MCF 10A (cell line): ENCODE data around the gene BMP2K. TPM values are rescaled to one million over a fixed set of nuclear protein-coding genes. Genes with fewer than 3 reads are reported as not detected.

ENCODE experiments used
- BruUV-seq: library from RNA; stranded (reverse); fragments of 400-500 nt; replicated peaks from 2 replicates; lab custom pipeline; 2021; lab: Mats Ljungman, UMichigan
- CTCF ChIA-PET: fragments of 300-600 bp; sonication (Branson Sonifier 250); formaldehyde crosslinking; extraction: SDS; loops from one replicate; lab custom pipeline; 2021; ENCODE audit warnings: antibody characterized with exemption, inconsistent platforms; lab: Yijun Ruan, JAX
- POLR2A ChIA-PET: fragments of 300-600, 350-650 bp; sonication (Branson Sonifier 250); formaldehyde crosslinking; extraction: SDS; loops from one replicate; lab custom pipeline; 2020; ENCODE audit warnings: antibody characterized with exemption, inconsistent platforms; lab: Yijun Ruan, JAX
- DNase-seq: peaks from one replicate; pipeline ENCODE4 v3.0.0-alpha.2; 2018; ENCODE audit not compliant: unreplicated experiment
- H3K27ac Mint-ChIP-seq: one replicate; pipeline ENCODE4 v1.8.0; 2022; ENCODE audit warnings: mild to moderate bottlenecking, low read depth, mixed read lengths; ENCODE audit not compliant: unreplicated experiment
- H3K27me3 Mint-ChIP-seq: one replicate; pipeline ENCODE4 v1.8.0; 2022; ENCODE audit warnings: mixed read lengths; ENCODE audit not compliant: insufficient read depth, unreplicated experiment
- H3K36me3 Mint-ChIP-seq: one replicate; pipeline ENCODE4 v1.8.0; 2022; ENCODE audit warnings: mild to moderate bottlenecking, moderate library complexity, mixed read lengths; ENCODE audit not compliant: insufficient read depth, unreplicated experiment
- H3K4me1 Mint-ChIP-seq: one replicate; pipeline ENCODE4 v1.8.0; 2022; ENCODE audit warnings: mixed read lengths; ENCODE audit not compliant: insufficient read depth, unreplicated experiment
- H3K4me3 Mint-ChIP-seq: one replicate; pipeline ENCODE4 v1.8.0; 2022; ENCODE audit warnings: mild to moderate bottlenecking, moderate library complexity, mixed read lengths; ENCODE audit not compliant: unreplicated experiment
- H3K9me3 Mint-ChIP-seq: one replicate; pipeline ENCODE4 v1.8.0; 2022; ENCODE audit warnings: mixed read lengths; ENCODE audit not compliant: unreplicated experiment
- CTCF ChIP-seq: fragments of 200-600 bp; IDR thresholded peaks from one replicate; pipeline ENCODE4 v1.8.0; 2022; ENCODE audit warnings: antibody characterized with exemption, mild to moderate bottlenecking; ENCODE audit not compliant: unreplicated experiment
- intact Hi-C: fragments of 100-400 bp; cut with micrococcal nuclease; formaldehyde crosslinking; loops from 2 replicates; pipeline ENCODE4 v1.14.1; 2022
- total RNA-seq: library from RNA; stranded (reverse); gene quantifications from 2 replicates; pipeline ENCODE4 v1.2.3, GENCODE V29; 2022

BMP2K gene
- total RNA-seq, 1 experiment from 2014 or later = 47.3 TPM

- POLR2A ChIA-PET = no interaction called here
- Mint-ChIP-seq H3K27me3 (no peaks in the 10 kb centered on the region), H3K4me3 (no peak overlapping the region), H3K27ac (no peak overlapping the region), H3K4me1 (no peaks in the 10 kb centered on the region), H3K36me3 (no peaks in the 10 kb centered on the region), H3K9me3 (no peaks in the 10 kb centered on the region)
- no peak for TF ChIP-seq CTCF
- CTCF ChIA-PET = no interaction called here
- intact Hi-C loops = no loop called here
- no peak for DNase-seq
- BruUV-seq = no TSS peak
Measured at GRCh38 chr4:78749972-78750727, 26.0 kb upstream of the BMP2K start.

DNA sequence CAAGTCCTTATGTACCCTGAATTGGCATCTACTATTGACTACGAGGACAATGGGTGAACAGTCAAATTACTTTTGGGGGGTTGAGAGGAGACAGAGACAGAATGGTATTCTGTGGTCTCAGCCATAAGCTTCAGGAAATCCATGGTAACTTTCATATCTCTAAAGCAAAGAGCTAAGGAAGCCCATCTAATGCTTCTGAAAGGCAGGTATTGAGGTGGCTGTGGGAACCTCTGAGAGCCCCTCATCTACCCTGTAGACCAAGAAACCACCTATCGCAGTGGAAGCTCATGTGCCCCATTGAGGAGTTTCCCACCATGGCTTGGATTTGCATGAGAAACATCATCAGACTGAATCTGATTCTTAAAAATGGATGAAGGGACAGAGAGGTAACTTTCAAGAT lies 23.1 kb upstream of the BMP2K start:
- TF ChIP-seq CTCF = no peak
- no TSS peak for BruUV-seq
- ChIA-PET POLR2A (interaction anchor here (0.7 kb wide), 1 partner anchor 102 kb away, joined by 3 read pairs; no protein-coding TSS in a partner anchor), CTCF (no interaction called here)
- DNase-seq = no peak
- no peaks in the 10 kb centered on the region for H3K36me3 Mint-ChIP-seq
- no peaks in the 10 kb centered on the region for H3K27me3 Mint-ChIP-seq
- H3K9me3 Mint-ChIP-seq = no peaks in the 10 kb centered on the region
- intact Hi-C loops = no loop called here
- H3K4me1 Mint-ChIP-seq = no peaks in the 10 kb centered on the region
- H3K4me3 Mint-ChIP-seq = no peak overlapping the region
- no peak overlapping the region for H3K27ac Mint-ChIP-seq

GRCh38 chr4:78754872-78755271 lies 21.3 kb upstream of the BMP2K start:
- no peak overlapping the region for H3K27ac Mint-ChIP-seq
- intact Hi-C loops = no loop called here
- BruUV-seq = no TSS peak
- CTCF ChIA-PET = no interaction called here
- no peaks in the 10 kb centered on the region for H3K36me3 Mint-ChIP-seq
- no peak for TF ChIP-seq CTCF
- no peaks in the 10 kb centered on the region for H3K27me3 Mint-ChIP-seq
- no peaks in the 10 kb centered on the region for H3K9me3 Mint-ChIP-seq
- DNase-seq = no peak
- no peaks in the 10 kb centered on the region for H3K4me1 Mint-ChIP-seq
- no peak overlapping the region for H3K4me3 Mint-ChIP-seq
- POLR2A ChIA-PET = no interaction called here

- Mint-ChIP-seq H3K4me3 (no peak overlapping the region), H3K9me3 (no peaks in the 10 kb centered on the region), H3K27ac (no peak overlapping the region), H3K36me3 (no peaks in the 10 kb centered on the region), H3K4me1 (no peaks in the 10 kb centered on the region), H3K27me3 (no peaks in the 10 kb centered on the region)
- no TSS peak for BruUV-seq
- DNase-seq = no peak
- POLR2A ChIA-PET = no interaction called here
- CTCF ChIA-PET = interaction anchor here (0.6 kb wide), 1 partner anchor 59 kb away, joined by 5 read pairs; no protein-coding TSS in a partner anchor
- no peak for TF ChIP-seq CTCF
- intact Hi-C loops = no loop called here
Measured at GRCh38 chr4:78756137-78756536, 20.0 kb upstream of the BMP2K start.
